GM18867 (cell line): ENCODE data around the gene DPH2.

Source experiments
- ATAC-seq: cut with Tn5 transposase; IDR thresholded peaks from one replicate; pipeline ENCODE4 v1.9.1; 2021; ENCODE audit warnings: mild to moderate bottlenecking, moderate library complexity; ENCODE audit not compliant: unreplicated experiment

DPH2 gene

GRCh38 chr1:43969746-43970466 lies at the start of gene DPH2:
DPH2 (plus strand) TSS chr1:43970010; CDS start chr1:43970176, 166 bp downstream.
- peak; percentile 77 for ATAC-seq

GRCh38 chr1:43921022-43921421 lies 48.8 kb upstream of the DPH2 start:
- no peak for ATAC-seq

- no peak for ATAC-seq
Observed at GRCh38 chr1:43924516-43924915, 45.3 kb upstream of the DPH2 start.

- no peak for ATAC-seq
Observed at GRCh38 chr1:43925846-43926245, 44.0 kb upstream of the DPH2 start.

- no peak for ATAC-seq
Observed at GRCh38 chr1:43930168-43930948, 39.5 kb upstream of the DPH2 start.

GRCh38 chr1:43930949-43931275 lies 38.9 kb upstream of the DPH2 start:
- ATAC-seq: no peak

- no peak for ATAC-seq
Observed at GRCh38 chr1:43931711-43932660, 37.8 kb upstream of the DPH2 start.

- ATAC-seq: no peak
Observed at GRCh38 chr1:43932786-43933385, 36.9 kb upstream of the DPH2 start.

GRCh38 chr1:43933386-43934100 lies 36.3 kb upstream of the DPH2 start, which contains the start of gene ARTN:
ARTN (plus strand) TSS chr1:43933801; CDS start chr1:43935657, 1,856 bp downstream.
- ATAC-seq: no peak

GRCh38 chr1:43934101-43934985 lies 35.5 kb upstream of the DPH2 start:
- ATAC-seq: no peak

- ATAC-seq: no peak
Observed at GRCh38 chr1:43934986-43935324, 34.9 kb upstream of the DPH2 start.

- ATAC-seq: no peak
Observed at GRCh38 chr1:43935711-43936427, 33.9 kb upstream of the DPH2 start.

- ATAC-seq: no peak
Observed at GRCh38 chr1:43936431-43937151, 33.2 kb upstream of the DPH2 start.

GRCh38 chr1:43937179-43937865 lies 32.5 kb upstream of the DPH2 start:
- no peak for ATAC-seq

- ATAC-seq: no peak
Observed at GRCh38 chr1:43938383-43938782, 31.4 kb upstream of the DPH2 start.

- no peak for ATAC-seq
Observed at GRCh38 chr1:43938892-43939587, 30.8 kb upstream of the DPH2 start.

- ATAC-seq: no peak
Observed at GRCh38 chr1:43942411-43942810, 27.4 kb upstream of the DPH2 start.
